GM19035 (cell line): Measurements from ENCODE around the gene PHB1.
"Not testable (repeated sequence)": the region's sequence is repeated elsewhere in the genome, so short reads cannot be mapped to it uniquely, and the experiment has no call there.

ENCODE experiments used
- ATAC-seq: cut with Tn5 transposase; IDR thresholded peaks from one replicate; pipeline ENCODE4 v1.9.1; 2021; ENCODE audit not compliant: unreplicated experiment

Gene PHB1

DNA sequence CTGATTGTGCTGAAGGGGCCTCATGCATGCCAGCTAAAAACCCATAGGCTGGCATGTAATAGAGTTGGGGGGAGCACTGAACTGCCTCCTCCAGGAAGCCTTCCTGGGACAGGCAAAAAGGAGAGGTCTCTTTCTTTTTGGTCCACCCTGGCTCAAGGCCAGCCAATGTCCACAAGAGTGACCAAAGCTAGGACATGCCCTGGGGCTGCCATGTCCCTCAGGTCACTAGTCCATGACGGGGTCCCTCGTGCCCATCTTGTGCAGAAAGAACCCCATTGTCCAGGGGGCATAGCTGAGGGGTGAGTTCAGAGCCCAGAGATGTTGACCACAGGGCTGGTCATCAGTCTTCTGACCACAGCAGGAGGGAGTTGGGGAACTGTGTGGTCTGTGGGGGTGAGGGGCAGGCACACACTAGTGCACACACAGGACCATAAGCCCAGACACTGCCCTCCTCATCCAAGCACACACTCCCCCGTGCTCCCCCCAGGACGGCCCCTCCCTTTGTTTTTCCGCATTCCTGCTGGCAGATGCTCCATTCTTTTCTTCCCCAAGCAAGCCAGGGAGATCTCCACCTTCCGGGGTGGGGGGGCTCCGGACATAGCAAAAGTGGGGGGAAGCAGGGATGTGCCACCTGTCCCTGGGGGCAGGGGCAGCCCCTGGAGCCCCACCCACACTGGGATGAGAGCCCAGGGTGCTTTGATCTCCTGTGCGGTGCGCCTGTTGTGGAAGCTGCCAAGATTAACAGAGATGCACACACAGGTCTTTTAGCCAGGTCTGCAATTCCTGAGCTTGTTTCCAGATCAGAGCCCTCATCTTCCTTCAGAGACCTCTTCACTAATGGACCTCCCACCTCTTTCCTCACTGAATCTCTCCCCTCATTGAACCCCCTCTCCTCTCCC, 25.2 kb upstream of the PHB1 start:
- no peak for ATAC-seq

DNA sequence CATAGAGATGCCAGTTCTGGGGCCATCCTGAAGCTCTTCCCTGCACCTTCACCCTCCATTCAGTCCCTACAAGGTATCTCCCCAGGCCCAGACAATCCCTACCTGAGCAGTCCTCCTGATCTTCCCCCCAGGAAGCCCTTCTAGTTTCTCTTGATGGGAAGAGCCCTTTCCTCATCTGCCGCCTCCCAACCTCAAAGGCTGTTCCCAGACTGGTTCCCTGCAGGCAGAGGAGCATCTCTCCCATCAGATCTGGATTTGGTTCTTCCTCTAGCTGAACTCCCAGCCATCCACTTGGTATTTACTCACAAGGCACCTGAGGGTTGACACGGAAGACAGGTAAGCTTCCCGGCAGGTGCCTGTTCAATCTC, 24.6 kb upstream of the PHB1 start:
- no peak for ATAC-seq

DNA sequence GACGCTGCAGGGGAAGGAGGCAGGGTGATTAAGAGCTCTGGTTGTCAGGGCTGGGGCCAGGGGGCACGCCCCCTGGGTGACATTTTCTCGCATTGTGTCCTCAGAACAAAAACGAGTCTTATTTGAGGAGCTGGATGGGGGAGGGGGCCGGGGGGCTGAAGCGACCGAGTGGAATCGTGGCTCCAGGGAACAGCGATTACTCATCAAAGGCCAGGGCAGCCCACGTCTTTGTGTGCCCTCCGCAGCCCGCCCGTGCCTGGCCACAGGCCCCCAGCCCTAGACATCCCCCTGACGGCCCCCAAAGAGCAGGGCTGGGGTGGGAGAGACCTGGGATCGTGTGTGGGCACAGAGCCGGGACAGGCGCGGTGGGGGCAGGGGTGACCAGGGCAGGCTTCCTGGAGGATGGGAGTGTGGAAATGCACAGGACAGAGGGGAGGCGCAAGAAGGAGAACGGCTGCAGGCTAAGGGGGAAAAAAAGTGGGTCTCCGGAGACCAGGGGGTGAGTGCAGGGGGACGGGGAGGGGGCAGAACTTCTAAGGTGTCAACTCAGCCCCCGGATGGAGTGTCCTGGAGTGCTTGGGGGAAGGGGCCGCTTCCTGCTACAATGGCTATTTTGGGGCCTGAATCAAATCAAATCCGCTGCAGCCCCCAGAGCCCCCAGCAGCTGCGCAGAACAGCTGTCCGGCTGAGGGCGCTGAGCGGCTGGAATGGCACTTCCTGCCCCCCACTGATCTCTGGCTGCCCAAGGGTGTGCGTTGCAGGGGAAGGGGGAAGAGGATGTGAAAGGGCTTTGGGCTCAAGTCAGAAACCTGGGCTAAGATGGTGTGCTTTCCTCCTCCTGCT, 24.0 kb upstream of the PHB1 start:
- ATAC-seq = no peak

DNA sequence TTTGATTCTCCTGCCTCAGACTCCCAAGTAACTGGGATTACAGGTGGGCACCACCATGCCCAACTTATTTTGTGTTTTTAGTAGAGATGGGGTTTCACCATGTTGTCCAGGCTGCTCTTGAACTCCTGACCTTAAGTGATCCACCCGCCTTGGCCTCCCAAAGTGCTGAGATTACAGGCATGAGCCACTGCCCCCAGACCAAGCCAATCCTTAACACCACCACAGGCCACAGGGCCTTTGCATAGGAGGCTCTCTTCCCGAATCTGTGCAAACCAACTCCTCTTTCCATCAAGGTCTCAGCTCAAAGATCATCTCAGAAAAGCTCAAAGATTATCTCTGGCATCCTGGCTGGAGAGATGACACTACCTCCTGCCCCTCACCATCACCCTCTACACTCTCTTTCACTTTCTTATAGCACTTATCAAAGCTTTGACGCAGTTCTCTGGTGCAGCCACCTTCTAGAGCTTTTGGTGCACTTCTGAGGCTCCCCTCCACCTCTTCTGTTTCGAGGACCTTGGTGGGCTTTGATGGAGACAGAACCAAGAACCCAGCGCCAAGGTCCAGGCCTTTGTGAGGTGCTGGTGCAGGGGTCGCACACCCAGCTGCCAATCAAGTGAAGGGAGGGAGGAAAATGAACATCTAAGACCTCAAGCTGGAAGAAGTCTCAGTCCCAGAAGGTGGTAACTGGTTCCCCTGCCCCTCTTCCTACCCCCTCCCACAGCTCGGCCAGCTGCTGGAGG, 23.2 kb upstream of the PHB1 start:
- no peak for ATAC-seq

DNA sequence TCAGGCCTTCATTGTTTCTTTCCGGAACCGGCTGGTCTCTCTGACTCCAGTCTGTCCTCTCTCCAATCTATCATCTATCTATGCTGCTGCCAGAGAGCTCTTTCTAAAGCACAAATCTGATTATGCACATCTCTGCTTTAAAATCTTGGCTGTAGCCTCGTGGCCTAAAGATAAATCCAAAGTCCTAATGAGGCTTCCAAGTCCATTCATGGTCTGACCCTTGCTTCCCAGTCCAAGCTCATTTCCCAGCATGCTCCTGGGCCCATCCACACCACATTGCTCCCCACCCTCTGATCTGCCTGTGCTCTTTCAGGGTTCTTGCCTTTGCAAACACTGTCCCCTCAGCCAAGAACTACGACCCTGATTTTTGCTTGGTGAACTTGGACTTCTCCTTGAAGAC, 21.5 kb upstream of the PHB1 start:
- ATAC-seq = no peak

DNA sequence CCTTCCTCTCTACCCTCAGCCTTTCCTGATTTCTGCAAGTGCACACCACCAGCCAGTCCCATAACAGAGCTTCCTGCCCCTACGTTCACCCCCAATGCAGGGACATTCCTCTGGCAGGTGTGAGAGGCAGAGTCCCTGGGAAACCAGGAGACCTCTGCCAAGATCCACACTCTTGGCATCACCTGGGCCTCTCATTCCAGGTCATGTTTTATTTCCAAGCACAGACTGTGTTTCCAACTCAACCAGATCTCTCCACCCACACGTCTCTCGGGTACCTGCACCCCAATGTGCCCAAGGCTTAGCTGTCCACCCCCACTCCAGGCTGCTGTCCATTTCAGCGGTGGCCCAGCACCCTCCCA, 21.0 kb upstream of the PHB1 start:
- no peak for ATAC-seq

DNA sequence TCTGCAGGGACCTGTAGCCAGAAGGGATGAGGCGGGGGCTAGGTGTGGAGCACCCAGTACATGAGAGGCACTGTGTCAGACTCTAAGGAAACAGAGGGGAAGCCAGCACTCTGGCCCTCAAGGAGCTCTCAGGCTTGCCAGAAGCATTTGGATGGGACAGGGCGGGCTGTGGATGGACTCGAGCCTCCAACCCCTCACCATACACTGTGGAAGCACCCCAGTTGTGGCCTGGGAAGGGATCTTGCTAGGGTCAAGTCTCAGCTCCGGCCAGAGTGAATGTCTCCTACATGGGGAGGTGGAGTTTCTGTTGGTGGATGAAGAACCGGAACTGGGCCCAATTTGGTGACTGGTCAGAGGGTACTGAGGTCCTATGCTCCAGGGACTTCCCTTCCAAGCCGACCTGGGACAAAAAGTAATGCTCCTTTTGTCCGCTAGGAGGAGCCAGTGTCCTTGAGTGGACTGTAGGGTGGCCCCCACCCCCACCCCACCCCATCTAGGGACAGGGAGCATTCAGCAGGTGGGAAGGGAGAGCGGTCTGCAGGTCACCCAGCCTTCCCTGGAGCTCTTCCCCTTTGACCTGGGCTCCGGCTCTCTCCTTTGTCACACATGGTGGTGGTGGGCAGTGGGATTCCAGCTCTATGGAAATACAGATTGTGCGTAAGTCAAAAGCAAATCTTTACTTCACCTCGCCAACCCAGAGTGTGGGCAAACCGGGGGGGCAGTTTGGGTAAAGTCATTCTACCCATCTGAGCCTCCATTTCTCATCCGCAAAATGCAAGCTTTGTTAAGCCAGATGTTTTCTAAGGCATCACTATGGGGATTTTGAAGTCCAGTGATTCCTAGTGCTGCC, 20.4 kb upstream of the PHB1 start:
- no peak for ATAC-seq

DNA sequence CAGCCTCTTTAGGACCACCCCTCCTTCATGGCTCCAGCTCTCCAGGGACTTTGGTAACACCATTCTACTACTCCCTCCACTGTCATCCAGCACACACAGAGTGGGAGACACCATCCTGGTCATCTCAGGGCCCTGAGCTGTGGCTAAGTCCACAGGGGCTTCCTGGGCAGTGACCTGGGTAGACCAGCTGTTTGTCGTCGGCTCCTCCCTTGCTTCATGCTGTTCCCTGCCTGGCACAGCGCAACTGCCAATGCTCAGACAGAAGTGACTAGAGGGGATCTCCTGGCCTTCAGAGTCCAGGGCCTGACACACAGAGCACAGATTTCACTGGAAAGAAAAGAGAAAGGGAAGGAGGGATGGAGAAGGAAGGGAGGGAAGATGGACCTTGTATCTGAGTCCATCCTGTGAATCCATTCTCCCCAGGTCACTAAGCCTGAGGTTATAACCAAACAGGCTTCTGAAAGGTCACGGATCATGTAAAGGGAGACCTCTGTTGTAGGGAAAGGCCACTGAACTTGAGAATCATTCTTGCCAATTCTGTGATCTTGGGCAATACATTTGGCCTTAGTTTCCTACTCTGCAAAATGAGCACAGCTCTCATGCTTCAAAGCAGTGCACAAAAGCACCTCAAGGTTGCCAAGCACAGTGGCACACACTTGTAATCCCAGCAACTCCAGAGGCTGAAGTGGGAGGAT, 18.5 kb upstream of the PHB1 start:
- ATAC-seq = no peak

DNA sequence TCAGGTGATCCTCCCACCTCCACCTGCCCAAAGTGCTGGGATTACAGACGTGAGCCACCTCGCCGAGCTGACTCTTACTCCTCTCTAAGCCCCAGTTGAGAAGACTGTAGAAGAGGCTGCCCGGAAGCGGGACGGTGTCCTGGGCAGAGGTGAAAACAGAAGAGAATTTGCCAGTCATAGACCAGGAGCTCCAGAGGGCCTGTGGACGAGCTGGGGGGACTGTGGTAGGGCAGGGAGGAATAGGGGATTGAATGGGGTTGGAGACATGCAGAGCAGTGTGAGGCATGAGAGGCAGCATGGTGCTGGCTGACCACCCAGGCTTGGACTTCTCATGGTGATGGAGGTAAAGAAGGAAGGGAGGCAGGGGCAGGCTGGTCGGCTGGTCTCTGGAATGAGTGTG, 17.1 kb upstream of the PHB1 start:
- ATAC-seq = no peak

DNA sequence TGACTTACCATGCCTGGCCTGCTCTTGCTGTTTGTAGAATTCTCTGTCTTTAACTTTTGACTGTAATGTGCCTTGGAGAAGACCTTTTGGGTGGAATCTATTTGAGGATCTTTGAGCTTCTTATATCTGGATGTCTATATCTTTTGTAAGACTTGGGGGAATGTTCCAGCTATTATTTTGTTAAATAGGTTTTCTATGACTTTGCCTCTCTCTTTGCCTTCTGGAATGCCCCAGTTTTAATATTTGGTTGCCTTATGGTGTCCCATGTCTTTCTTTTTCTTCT, 10.3 kb upstream of the PHB1 start:
- ATAC-seq = no peak

DNA sequence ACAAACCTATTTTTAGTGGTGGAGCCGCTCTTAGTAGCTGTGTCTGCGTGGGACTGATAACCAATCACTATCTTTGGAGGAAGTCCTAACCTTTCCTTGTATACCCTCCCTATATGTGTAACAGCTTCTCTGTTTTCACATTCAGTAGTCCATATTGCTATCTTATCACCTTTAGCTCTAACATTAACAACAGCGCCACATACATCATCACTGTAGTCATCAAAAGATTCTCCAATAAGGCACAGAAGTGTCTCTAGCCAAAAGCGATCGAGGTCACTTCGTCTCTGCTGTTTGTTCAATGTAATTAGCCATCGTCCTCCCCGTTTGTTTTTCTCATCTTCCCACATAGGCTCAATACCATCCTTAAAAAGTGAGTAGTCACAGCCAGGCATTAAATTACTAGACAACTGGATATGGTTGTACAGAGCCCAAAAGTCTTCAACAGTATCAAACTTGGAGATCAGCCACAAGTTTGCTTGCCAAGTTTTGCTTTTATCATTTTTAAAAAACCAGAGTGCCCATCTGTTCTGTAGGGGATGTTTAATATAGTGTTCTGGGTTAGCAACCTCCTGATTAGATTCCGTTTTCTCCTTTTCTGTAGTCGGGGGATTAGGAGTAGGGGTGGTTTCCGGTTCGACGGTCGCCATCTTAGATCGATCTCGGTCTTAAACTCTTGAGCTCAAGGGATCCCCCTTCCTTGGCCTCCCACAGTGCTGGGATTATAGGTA, 9.8 kb upstream of the PHB1 start:
- not testable (repeated sequence) for ATAC-seq

DNA sequence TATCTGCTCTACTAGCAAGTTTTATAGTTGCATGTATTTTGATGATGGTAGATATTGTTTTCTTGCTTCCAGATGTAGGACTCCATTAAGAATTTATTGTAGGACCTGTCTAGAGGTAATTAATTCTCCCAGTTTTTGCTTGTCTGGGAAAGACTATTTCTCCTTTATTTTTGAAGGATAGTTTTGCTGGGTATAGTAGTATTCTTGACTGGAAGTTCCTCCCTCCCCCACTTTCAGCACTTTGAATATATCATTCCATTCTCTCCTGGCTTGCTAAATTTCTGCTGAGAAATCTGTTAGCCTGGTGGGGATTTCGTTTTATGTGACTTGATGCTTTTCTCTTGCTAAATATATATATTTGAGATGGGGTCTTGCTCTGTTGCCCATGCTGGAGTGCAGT, 8.0 kb upstream of the PHB1 start:
- no peak for ATAC-seq

DNA sequence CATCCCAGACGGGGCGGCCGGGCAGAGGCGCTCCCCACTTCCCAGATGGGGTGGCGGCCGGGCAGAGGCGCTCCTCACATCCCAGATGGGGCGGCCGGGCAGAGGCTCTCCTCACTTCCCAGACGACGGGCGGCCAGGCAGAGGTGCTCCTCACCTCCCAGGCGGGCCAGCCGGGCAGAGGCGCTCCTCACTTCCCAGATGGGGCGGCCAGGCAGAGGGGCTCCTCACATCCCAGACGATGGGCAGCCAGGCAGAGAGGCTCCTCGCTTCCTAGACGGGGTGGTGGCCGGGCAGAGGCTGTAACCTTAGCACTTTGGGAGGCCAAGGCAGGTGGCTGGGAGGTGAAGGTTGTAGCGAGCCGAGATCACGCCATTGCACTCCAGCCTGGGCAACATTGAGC, 5.1 kb upstream of the PHB1 start:
- not testable (repeated sequence) for ATAC-seq

DNA sequence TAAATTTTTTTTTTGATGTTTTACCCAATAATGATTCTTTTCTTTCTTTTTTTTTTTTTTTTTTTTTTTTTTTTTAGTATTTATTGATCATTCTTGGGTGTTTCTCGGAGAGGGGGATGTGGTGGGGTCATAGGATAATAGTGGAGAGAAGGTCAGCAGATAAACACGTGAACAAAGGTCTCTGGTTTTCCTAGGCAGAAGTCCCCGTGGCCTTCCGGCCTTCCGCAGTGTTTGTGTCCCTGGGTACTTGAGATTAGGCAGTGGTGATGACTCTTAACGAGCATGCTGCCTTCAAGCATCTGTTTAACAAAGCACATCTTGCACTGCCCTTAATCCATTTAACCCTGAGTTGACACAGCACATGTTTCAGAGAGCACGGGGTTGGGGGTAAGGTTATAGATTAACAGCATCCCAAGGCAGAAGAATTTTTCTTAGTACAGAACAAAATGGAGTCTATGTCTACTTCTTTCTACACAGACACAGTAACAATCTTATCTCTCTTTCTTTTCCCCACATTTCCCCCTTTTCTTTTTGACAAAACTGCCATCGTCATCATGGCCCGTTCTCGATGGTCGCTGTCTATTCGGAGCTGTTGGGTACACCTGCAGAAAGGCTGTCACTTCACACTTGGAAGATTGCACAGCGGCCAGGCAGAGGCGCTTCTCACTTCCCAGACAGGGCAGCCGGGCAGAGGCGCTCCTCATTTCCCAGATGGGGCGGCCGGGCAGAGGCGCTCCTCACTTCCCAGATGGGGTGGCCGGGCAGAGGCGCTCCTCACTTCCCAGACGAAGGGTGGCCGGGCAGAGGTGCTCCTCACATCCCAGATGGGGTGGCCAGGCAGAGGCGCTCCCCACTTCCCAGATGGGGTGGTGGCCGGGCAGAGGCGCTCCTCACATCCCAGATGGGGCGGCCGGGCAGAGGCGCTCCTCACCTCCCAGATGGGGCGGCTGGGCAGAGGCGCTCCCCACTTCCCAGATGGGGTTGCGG, 4.4 kb upstream of the PHB1 start:
- not testable (repeated sequence) for ATAC-seq

DNA sequence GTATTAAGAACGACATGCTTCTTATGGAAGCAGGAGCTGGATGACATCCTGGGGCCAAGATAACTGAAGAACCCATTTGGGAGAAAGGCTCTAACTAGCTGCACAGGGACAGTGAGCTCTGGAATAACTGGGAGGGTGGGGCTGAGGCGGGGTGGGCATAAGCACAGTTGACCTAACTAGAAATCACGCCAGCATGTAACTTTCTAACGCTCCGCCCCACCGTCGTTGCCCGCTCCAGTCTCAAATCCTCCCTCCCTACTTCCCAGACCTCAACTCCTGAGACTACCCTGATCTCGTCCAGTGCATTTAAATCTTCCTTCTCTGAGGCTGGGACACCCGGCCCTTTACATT, 436 bp downstream of the PHB1 start:
- ATAC-seq = no peak

DNA sequence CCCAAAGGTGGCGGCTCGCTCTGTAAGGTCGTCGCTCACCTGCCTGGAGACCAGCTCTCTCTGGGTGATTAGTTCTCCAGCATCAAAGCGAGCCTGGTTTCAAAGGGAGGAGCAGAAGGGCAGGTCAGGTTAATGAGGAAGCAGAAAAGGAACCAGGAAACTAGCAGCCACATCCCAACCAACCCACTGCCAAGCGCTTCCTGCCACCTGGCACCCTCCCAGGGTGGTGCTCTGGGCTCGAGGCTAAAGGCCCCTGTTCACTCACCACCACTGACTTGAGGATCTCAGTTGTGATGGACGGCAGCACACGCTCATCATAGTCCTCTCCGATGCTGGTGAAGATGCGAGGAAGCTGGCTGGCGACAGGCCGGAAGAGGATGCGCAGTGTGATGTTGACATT, 5.6 kb downstream of the PHB1 start:
- no peak for ATAC-seq

DNA sequence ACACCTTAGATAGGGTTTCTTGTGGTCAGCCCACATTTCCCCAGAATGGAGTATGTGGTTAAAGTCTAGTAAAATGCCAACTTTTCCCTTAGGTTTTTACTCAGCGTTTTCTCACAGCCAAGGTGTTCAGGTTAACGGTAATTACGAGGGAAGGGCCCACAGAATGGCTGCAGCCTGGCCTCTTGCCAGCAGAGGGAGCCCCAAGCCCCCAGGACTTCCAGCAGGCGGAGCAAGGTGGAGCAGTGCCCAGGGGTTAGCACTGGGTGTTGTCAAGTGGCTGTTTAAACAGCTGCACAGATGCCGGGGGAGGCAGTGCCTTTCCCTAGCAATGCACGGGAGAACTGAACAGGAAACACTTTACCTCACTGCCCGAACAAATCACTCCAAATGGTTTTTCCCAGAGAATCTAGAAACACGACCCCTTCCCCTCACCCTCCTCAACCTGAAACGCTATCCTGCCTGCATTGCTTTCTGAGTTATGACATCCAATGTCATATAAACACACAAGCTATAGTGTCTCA, 6.6 kb downstream of the PHB1 start:
- no peak for ATAC-seq

DNA sequence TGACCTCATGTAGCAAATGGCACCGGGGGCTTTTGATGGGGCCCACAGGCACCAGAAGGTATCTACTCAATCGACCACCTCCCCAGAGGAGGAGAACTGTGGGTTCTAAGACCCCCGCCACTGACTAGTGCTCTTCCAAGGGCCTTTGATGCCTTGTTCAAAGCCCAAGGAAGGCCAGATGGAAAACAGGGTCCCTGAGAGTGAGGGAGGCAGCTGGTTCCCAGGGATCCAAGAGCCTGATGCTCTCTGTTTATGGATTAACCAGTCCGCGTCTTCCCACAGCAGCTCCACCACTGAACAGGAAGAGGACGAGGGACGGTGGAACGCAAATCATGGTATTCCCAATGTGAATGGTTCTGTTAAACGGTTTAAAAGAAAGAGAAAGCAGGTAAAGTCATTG, 7.6 kb downstream of the PHB1 start:
- no peak for ATAC-seq
